Esophagus muscularis mucosa (tissue), 4 donors: ENCODE results near the gene PPIG. TPM values are rescaled to one million over a fixed set of nuclear protein-coding genes. Genes with fewer than 3 reads are reported as not detected.
"Not testable (repeated sequence)": the region's sequence is repeated elsewhere in the genome, so short reads cannot be mapped to it uniquely, and the experiment has no call there.

ENCODE experiments used
- DNase-seq: peaks from one replicate; pipeline ENCODE4 v3.0.0-alpha.2; 2017; ENCODE audit errors: extremely low spot score
- H3K27ac ChIP-seq, 4 donors: fragments of 200-600 bp; sonication (generic); replicated peaks in 1 of 4; 1 replicate in 3 of 4; 2 replicates in 1 of 4; pipeline ENCODE4 v1.5.1; 2016 to 2019; ENCODE audit warnings: mild to moderate bottlenecking in 1 of 4
- H3K27me3 ChIP-seq, 4 donors: fragments of 200-600 bp; sonication (generic); one replicate each; pipeline versions ENCODE4 v1.5.1 to v1.6.0; 2016 to 2019
- H3K36me3 ChIP-seq, 4 donors: fragments of 200-600 bp; sonication (generic); one replicate each; pipeline ENCODE4 v1.5.1; 2016 to 2019
- H3K4me1 ChIP-seq, 4 donors: fragments of 200-600 bp; sonication (generic); one replicate each; pipeline ENCODE4 v1.5.1; 2016 to 2019
- H3K4me3 ChIP-seq, 4 donors: fragments of 200-600 bp; sonication (generic); 1 replicate in 2 of 4; 2 replicates in 2 of 4; pipeline ENCODE4 v1.5.1; 2016 to 2019; ENCODE audit warnings: mild to moderate bottlenecking in 4 of 4, moderate library complexity in 1 of 4
- H3K9me3 ChIP-seq, 4 donors: fragments of 200-600 bp; sonication (generic); 1 replicate in 3 of 4; 2 replicates in 1 of 4; pipeline ENCODE4 v1.5.1; 2016 to 2019
- CTCF ChIP-seq, 3 experiments: fragments of 200-600 bp in 2 of 3; fragments of 450-650 bp in 1 of 3; sonication (generic) in 2 of 3; IDR thresholded peaks; one replicate each; pipeline ENCODE4 v1.5.1; 2017 to 2019; ENCODE audit warnings: antibody characterized with exemption in 3 of 3, mild to moderate bottlenecking in 2 of 3, moderate library complexity in 1 of 3
- EP300 ChIP-seq: sonication (generic); formaldehyde crosslinking; IDR thresholded peaks from one replicate; pipeline ENCODE4 v1.6.1; 2017; ENCODE audit warnings: antibody characterized with exemption
- POLR2A ChIP-seq: fragments of 450-650 bp; IDR thresholded peaks from one replicate; pipeline ENCODE4 v1.6.1; 2017; ENCODE audit warnings: antibody characterized with exemption, moderate library complexity, mild to moderate bottlenecking, low read depth
- POLR2AphosphoS5 ChIP-seq, 2 donors: sonication (generic); formaldehyde crosslinking; IDR thresholded peaks; one replicate each; pipeline ENCODE4 v1.6.1; 2017; ENCODE audit warnings: antibody characterized with exemption in 2 of 2
- WGBS: methylation state at CpG from one replicate; pipeline ENCODE4 v1.1.5; 2018; 5-methylcytosine and 5-hydroxymethylcytosine counted together
- intact Hi-C: fragments of 100-400 bp; cut with DNase I; formaldehyde crosslinking; loops from one replicate; pipeline ENCODE4 v1.15.1; 2023
- total RNA-seq, 4 donors: library from RNA; depleted of rRNA; stranded (reverse); fragments of >200 nt; gene quantifications; one replicate each; pipeline versions ENCODE4 v1.1.0 to v1.2.1, GENCODE V29; 2016

PPIG gene
- total RNA-seq, 4 donors from 2014 or later = 26.5 to 48.6 (median 34.5) TPM

- Histone ChIP-seq H3K27me3 (no peaks in the 10 kb centered on the region), H3K9me3 (no peaks in the 10 kb centered on the region), H3K36me3 (no peaks in the 10 kb centered on the region), H3K27ac (no peak overlapping the region), H3K4me1 (no peaks in the 10 kb centered on the region), H3K4me3 (no peak overlapping the region)
- 65% methylated on average over 3 of the region's 3 CpGs for WGBS
- TF ChIP-seq EP300 (no peak), POLR2AphosphoS5 (IDR thresholded peaks at IDR 0.05) (no peak), POLR2A (no peak), CTCF (IDR thresholded peaks at IDR 0.05) (no peak)
- no peak for DNase-seq
- intact Hi-C loops = no loop called here
These were observed 100.0 kb downstream of the PPIG start for GRCh38 chr2:169684135-169684565.

- H3K4me1 ChIP-seq, H3K27me3 ChIP-seq, H3K4me3 ChIP-seq, DNase-seq, H3K27ac ChIP-seq, H3K36me3 ChIP-seq, intact Hi-C loops, H3K9me3 ChIP-seq: not testable (repeated sequence)
- WGBS = 94% methylated on average over 2 of the region's 2 CpGs
These were observed 100.6 kb downstream of the PPIG start for GRCh38 chr2:169684712-169685111.

DNA sequence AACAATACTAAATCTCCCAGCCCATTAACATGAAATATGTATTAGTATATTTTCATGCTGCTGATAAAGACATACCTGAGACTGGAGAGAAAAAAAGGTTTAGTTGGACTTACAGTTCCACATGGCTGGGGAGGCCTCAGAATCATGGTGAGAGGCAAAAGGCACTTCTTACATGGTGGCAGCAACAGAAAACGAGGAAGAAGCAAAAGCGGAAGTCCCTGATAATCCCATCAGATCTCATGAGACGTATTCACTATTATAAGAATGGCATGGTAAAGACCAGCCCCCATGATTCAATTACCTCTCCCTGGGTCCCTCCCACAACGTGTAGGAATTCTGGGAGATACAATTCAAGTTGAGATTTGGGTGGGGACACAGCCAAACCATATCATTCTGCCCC lies 102.7 kb downstream of the PPIG start:
- H3K9me3 ChIP-seq, DNase-seq, H3K4me1 ChIP-seq, H3K27me3 ChIP-seq, H3K36me3 ChIP-seq, H3K4me3 ChIP-seq, H3K27ac ChIP-seq, intact Hi-C loops: not testable (repeated sequence)
- 90% methylated on average over 4 of the region's 4 CpGs for WGBS

- H3K27me3 ChIP-seq, H3K36me3 ChIP-seq, H3K4me1 ChIP-seq, H3K27ac ChIP-seq, intact Hi-C loops, DNase-seq, H3K4me3 ChIP-seq, H3K9me3 ChIP-seq: not testable (repeated sequence)
These were observed 103.8 kb downstream of the PPIG start for GRCh38 chr2:169687943-169688342.

GRCh38 chr2:169690958-169691357 lies 106.8 kb downstream of the PPIG start:
- no peaks in the 10 kb centered on the region for H3K36me3 ChIP-seq
- DNase-seq = no peak
- H3K27me3 ChIP-seq = no peaks in the 10 kb centered on the region
- H3K27ac ChIP-seq = no peak overlapping the region
- H3K9me3 ChIP-seq = no peaks in the 10 kb centered on the region
- TF ChIP-seq CTCF (IDR thresholded peaks at IDR 0.05) = no peak
- TF ChIP-seq EP300 = no peak
- TF ChIP-seq POLR2A = no peak
- no peak for TF ChIP-seq POLR2AphosphoS5 (IDR thresholded peaks at IDR 0.05)
- H3K4me3 ChIP-seq = no peak overlapping the region
- intact Hi-C loops = loop anchor here (10.0 kb wide), 1 partner anchor 106 kb away; the partner anchor contains the start of gene PPIG
- peaks cover 11 to 21% (median 18%) of the 10 kb centered on the region in 4 donors for H3K4me1 ChIP-seq
- WGBS = 85% methylated on average over 1 of the region's 1 CpG

Other genes starting within 250 kb of the PPIG start
- not detected for gene LRP2, start 221.8 kb upstream of the PPIG start, total RNA-seq
- 10 to 100 TPM in 1 of 4 donors, 1 to 10 TPM in 3; 6.6 to 11.2 (median 7.9) TPM for gene BBS5, start 104.9 kb upstream of the PPIG start, total RNA-seq
- 1 to 10 TPM in 3 of 4 donors, under 1 TPM in 1; 0.99 to 2.9 (median 1.9) TPM for gene KLHL41, start 74.6 kb upstream of the PPIG start, total RNA-seq
- 10 to 100 TPM in 2 of 4 donors, 1 to 10 TPM in 2; 8.3 to 15.4 (median 11.0) TPM for gene FASTKD1, start 10.5 kb upstream of the PPIG start, total RNA-seq
- gene CFAP210, start 110.1 kb downstream of the PPIG start, total RNA-seq = under 1 TPM in 1 of 4 donors, not detected in 3; 0.80 TPM
- gene PHOSPHO2, start 110.1 kb downstream of the PPIG start, total RNA-seq = 10 to 100 TPM in 1 of 4 donors, 1 to 10 TPM in 3; 3.3 to 18.7 (median 6.6) TPM
- gene KLHL23, start 149.5 kb downstream of the PPIG start, total RNA-seq = 10 to 100 TPM; 36.9 to 66.9 (median 52.8) TPM
- gene SSB, start 214.5 kb downstream of the PPIG start, total RNA-seq = 10 to 100 TPM; 57.1 to 73.0 (median 63.6) TPM
- 100 to 1,000 TPM in 1 of 4 donors, 10 to 100 TPM in 3; 66.2 to 104 (median 75.2) TPM for gene METTL5, start 240.6 kb downstream of the PPIG start, total RNA-seq
- gene UBR3, start 243.1 kb downstream of the PPIG start, total RNA-seq = 10 to 100 TPM; 46.1 to 80.2 (median 58.8) TPM